ENCODE measurements around the gene SYDE1.

Gene SYDE1

DNA sequence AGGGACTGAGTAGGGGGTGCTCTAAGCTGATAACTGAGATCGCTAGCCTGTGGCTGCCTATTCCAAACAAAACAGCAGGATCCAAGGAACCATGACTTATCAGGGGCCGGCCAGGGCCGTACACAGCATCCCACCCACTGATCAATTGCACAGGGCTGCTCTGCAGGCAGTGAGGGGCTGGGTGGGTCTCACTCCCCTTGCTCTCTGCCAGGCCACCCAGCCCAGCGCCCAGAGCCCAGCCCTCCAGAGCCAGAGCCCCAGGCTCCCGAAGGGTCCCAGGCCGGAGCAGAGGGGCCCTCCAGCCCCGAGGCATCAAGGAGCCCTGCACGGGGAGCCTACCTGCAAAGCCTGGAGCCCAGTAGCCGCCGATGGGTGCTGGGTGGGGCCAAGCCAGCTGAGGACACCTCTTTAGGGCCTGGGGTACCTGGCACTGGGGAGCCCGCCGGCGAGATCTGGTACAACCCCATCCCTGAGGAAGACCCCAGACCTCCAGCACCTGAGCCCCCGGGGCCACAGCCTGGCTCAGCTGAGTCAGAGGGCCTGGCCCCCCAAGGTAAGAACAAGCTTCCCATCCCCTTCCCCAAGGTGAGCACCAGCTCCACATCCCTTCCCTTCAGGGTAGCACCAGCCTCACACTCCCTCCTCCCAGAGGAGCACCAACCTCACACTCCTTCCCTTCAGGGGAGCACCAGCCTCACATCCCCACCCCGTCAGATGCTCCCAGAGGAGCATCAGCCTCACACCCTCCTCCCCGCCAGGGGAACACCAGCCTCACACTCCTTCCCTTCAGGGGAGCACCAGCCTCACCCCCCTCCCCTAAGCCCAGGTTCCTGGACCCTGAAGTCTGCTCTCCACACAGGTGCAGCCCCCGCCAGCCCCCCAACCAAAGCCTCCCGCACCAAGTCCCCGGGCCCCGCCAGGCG is 1.9 kb downstream of the SYDE1 start:
- DNase-seq, result no peak

DNA sequence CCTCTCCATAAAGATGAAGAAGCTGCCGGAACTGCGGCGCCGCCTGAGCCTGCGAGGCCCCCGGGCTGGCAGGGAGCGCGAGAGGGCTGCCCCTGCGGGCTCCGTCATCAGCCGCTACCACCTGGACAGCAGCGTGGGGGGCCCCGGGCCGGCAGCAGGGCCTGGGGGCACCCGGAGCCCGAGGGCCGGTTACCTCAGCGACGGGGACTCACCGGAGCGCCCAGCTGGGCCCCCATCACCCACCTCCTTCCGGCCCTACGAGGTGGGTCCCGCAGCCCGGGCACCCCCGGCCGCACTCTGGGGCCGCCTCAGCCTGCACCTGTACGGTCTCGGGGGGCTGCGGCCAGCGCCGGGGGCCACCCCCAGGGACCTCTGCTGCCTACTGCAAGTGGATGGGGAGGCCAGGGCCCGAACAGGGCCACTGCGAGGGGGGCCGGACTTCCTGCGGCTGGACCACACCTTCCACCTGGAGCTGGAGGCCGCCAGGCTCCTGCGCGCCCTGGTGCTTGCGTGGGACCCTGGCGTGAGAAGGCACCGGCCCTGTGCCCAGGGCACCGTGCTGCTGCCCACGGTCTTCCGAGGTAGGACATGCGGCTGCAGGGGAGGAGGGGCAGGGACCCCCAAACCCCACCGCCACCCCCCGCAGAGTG is 2.7 kb downstream of the SYDE1 start:
- no peak for DNase-seq

DNA sequence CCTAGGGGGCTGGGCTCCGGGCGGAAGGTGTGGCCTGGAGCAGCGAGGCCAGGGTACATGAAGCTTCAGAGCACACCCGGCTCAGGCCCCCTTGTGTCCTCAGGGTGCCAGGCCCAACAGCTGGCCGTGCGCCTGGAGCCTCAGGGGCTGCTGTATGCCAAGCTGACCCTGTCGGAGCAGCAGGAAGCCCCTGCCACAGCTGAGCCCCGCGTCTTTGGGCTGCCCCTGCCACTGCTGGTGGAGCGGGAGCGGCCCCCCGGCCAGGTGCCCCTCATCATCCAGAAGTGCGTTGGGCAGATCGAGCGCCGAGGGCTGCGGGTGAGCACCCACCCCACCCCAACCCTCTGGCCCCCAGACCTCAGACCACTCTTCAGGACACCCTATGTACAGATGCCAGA is 3.2 kb downstream of the SYDE1 start:
- no peak for DNase-seq

DNA sequence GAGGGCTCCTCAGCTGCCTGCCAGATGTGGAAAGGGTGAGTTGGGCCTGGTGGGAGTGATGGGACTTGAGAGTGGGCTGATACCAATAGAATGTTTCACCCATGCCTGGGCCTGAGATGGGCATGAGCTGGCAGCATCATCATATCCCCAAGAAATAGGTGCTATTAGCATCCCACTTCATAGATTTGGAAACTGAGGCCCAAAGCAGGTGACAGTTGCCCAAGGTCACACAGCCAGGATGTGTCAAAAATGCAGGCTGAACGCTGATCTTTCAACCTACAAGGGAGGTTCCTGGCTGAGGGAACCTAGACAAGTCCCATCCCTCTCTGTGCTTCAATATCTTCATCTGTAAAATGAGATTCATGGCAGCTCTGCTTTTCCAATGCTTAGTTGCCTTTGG is 4.6 kb downstream of the SYDE1 start:
- no peak for DNase-seq

DNA sequence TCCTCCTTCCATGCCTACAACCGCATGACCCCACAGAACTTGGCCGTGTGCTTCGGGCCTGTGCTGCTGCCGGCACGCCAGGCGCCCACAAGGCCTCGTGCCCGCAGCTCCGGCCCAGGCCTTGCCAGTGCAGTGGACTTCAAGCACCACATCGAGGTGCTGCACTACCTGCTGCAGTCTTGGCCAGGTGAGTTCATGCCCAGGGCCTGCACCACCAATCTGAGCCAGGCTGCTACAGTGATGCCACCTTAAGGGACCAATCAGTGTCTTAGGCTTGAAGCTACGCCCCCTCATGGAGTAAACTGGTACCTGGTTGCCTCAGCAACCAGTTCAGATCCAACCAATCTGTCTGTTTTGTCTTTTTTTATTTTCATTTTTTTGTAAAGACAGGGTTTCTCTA is 5.2 kb downstream of the SYDE1 start:
- no peak for DNase-seq

DNA sequence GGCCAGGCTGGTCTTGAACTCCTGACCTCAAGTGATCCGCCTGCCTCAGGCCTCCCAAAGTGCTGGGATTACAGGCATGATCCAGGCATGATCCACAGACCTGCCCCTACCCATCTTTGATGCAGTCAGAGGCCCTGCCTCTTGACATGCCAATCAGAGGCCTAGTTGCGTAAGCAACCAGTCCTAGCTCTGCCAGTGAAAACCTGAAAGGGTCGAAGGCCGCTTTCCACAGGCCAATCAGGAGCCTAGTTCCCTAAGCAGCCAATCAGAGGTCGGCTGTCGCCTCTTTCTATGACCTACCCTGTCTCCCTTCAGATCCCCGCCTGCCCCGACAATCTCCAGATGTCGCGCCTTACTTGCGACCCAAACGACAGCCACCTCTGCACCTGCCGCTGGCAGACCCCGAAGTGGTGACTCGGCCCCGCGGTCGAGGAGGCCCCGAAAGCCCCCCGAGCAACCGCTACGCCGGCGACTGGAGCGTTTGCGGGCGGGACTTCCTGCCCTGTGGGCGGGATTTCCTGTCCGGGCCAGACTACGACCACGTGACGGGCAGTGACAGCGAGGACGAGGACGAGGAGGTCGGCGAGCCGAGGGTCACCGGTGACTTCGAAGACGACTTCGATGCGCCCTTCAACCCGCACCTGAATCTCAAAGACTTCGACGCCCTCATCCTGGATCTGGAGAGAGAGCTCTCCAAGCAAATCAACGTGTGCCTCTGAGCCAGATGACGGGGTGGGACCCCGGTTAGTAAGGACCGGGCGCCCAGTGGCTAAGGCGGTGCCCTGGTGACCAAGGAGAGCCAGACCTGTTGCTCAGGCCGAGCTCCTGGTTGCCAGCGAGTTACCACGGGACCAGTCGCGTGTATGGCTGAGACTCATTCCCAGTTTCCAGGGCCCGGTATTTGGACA is 6.3 kb downstream of the SYDE1 start:
- no peak for DNase-seq

DNA sequence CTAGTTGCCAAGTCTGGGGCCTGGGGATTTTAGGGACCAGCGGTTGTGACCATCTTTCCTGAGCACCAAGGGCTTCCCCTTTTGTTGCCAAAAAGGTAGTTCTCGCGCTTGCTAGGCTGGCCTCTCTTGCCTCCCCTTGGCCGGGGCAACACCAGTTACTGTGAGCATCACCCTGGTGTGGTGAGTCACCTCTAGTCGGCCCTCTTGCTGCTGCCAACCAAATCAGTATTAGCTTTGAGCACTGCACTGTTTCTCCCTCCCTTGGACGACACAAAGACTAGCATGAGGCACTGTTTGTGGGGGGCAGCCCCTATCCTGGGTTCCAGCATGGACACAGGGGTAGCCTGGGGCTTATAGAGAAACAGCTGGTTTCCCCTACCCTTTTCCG is 6.9 kb downstream of the SYDE1 start:
- DNase-seq, result no peak

DNA sequence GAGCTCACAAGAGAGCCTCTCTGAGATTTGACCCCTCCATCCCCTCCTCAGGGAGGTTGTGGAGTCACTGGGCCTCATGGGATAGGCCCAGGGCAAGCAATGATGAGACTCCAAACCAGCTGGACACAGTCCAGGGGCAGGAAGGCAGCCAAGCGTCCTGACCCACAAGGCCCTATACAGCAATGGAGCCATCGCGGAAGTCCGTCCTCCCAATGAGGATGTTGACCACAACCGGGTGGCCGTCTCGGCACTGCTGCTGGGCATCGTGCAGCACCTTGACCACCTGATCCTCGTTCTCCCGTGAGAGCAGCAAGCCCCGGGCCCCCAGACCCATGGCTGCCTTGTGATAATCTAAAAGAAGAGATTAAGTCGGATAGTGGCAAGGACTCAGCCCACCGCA is 7.9 kb downstream of the SYDE1 start:
- DNase-seq, result no peak

DNA sequence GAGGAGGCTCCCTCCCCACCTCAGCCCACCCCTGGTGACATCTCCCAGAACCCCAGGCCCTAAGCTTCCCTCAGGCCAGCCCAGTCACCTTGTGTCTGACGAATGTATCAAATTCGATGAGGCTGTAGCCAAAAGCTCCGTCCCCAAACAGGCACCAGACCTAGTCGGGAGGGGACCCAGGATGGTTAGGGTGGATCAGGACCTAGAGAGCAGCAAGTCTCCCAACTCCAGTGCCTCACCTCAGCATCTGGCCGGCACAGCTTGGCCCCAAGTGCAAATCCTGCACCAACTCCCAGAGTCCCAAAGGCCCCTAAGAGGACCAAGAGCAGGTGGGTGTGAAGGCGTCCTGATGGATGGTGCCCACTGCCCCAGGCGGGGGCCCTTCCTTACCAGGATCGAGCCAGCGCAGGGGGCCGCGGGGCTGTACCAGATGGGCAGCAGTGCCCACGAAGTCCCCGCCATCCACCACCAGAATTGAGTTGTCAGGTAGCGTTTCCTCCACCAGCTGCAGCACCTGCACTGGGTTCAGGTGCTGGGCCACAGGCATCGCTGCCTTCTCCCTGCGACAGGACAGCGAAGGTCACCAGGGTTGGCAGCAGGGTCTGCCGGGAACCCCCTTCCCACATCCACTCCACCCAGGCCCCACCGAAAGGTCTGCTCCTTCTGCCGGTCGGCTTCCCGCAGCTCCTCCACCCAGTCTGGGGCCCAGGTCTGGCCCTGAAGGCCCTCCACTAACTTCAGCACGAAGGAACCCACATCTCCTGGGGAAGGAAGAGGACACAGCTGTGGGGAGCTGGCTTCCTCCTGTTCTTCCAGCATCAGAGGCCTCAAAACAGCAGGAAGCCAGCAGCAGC is 8.8 kb downstream of the SYDE1 start:
- no peak for DNase-seq

DNA sequence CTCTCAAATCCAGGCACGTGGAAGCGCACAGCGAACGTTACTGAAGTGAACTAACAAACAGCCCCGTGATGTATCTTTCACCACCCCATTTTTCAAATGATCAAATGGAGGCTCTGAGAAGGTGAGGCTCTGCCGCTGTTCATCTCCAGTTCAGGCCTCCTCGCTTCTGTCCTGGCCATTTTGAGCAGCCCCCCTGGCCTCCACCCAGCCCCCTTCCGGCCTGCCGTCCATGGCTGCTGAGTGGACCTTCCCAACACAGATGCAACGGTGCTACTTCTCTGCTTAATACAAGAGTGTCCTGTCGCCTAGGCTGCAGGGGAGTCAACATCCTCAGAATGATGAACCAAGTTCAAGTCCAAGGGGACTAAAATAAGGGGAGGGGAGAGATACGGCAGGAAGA is 9.7 kb downstream of the SYDE1 start:
- DNase-seq, result no peak

DNA sequence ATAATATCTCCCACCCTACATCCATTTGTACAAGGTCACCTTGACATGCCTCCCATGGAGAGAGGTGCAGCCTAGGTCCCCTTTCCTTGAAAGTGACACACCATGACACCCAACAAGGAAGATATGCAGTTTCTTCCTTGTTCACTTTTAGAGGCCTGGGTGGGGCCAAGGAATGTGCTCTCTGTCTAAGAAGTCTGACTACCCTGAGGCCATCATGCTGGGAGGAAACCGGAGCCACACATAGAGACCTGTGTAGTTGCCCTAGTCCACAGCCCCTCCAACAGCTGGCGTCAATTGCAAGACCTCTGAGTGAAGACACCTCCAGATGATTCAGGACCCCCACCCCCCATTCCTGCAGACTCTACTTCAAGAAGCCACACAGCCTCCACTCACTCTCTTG is 11.0 kb downstream of the SYDE1 start:
- no peak for DNase-seq

DNA sequence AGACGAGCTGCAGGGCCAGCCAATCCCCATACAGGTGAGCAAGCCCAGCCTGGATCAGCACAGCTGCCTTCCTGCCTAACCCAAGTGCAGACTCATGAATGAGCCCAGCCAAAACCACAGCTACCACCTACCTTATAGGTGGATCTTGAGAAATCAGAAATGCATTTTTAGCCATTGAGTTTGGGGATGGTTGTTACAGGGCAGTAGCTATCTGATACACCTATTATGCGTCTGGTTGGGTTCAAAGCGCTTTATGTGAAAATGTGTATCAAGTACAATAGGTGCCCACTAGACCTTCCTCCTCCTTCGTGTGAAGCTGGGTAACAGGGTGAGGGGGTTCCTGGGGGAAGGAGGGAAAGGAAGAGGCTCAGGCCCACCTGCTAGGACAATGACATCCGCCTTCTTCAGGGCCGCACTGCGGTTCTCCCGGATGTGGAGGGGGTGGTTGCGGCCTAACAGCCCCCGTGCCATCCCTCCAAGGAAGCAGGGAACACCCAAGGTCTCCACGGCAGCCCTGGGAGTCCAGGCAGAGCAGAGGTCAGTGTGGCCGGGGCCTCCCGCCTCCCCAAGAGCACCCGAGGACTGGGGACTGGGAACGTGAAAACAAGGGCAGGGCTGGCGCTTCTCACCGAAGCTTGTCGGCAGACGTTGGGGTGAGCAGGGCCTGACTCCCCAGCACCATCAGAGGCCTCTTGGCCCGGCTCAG is 11.7 kb downstream of the SYDE1 start:
- DNase-seq, result no peak

DNA sequence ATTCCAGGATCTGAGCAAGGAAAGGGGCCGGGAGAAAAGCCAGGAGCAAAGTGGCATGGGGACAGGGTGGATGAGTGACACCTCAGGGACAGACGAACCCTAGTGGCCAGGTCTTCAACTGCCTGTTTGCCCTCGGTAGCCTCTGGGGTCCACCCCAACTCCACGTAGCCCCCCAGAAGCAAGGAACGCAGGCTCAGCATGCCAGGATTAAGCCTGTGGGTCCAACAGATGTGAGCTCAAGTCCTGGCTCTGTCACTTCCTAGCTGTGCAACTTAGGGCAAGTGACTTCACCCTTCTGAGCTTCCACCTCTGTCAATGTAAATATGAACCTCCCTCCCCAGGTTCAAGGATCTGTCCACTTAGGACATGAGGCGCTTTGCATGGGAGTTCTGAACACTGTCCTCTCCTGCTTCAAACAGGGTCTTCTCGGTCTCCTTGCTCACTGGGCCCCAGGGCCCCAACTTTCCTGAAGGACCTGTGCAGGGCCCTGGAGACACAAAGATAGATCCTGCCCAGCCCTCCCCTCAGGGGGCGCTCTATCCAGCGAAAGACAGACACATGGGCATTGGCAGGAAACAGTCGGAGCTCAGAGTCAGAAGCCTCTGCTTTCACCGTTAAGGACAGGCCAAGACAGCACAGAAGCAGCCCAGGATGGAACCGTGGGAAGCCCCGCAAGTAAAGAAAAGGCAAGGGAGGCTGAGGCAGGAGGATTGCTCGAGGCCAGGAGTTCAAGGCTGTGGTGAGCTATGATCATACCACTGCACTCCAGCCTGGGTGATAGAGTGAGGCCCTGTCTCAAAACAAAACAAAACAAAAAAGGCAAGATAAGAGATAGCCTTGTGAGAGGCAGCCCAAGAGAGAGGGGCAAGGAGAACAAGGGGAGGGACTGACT is 13.2 kb downstream of the SYDE1 start:
- no peak for DNase-seq

DNA sequence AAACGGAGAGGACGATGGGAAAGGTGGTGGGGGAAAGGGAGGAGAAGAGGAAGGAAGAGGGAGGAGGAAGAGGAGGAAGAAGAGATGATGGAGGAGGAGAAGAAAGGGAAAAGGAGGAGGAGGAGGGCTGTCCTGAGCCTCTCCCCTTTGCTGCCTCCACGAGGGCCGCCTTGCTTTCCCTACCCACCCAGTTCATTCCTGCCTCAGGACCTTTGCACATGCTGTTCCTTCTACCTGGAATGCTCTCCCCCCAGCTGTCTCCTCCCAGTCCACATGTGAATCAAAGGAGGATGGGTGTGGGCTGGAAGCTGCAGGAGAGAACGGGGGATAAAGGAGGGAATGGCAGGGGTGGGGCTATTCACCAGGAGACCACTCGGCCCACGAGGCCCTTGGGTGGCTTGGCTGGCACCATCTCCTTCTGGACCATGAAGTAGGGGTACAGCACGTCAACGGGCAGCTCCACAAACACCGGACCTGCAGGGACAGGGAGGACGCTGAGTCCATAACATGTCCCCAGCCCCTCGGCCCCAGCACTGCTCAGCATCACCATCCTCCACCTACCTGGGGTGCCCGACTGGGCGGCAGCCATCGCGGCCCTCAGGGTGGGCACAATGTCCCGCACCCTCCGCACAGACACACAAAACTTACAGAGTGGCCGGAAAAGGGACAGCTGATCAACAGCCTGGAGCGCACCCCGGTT is 15.3 kb downstream of the SYDE1 start:
- no peak for DNase-seq

DNA sequence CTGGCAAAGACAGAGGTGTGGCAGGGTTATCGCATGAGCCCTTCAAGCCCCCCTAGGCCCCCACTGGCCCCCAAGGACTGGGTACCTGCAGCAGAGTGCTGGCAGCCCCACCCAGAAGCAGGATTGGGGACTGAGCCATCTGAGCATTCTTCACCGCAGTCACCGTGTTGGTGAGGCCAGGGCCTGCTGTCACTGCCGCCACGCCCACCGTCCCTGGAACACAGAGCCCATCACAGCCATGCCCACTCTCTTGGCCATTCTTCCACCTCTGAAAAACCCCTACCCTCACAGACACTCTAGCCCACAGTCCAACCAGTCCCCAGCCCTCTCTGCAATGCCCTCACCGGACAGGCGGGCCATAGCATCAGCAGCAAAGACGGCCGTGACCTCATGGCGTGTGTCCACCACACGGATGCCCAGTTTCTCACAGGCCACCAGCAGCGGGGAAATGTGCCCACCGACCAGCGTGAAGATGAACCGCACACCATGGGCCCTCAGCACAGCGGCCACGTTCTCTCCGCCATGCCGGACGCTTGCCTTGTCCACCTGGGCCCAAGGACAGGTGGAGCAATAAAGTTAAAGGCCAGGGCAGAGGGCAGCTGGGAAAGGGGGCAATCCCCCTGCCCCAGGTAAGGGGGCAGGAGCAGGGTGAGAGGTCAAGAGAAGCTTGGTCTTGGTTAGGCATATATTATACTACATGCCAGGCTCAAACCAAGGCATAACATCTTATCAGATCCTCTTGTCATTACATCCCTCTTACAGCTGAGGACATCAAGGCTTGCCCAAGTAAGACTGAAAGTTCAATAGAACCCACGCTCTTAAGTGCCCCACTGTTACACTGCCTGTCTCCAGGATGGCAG is 16.1 kb downstream of the SYDE1 start:
- no peak for DNase-seq

DNA sequence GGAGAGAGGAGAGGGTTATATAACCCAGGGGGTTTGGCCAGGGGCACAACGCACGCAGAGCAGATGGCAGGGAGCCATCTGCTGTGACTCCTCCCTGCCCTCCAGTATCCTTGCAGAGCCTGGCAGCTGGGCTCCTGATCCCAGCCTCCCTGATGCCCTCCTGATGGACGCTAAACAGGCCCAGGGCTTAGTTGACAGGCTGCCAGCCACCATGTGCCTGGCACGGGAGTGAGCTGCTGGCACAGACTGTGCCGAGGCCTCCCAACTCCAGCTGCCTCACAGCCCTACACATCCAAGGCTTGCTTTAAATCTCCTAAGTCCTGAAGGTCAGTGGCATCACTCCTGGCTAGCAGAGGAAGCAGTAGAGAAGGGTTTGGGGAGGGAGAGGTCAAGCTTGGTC is 16.7 kb downstream of the SYDE1 start:
- DNase-seq, result peak; percentile 89

DNA sequence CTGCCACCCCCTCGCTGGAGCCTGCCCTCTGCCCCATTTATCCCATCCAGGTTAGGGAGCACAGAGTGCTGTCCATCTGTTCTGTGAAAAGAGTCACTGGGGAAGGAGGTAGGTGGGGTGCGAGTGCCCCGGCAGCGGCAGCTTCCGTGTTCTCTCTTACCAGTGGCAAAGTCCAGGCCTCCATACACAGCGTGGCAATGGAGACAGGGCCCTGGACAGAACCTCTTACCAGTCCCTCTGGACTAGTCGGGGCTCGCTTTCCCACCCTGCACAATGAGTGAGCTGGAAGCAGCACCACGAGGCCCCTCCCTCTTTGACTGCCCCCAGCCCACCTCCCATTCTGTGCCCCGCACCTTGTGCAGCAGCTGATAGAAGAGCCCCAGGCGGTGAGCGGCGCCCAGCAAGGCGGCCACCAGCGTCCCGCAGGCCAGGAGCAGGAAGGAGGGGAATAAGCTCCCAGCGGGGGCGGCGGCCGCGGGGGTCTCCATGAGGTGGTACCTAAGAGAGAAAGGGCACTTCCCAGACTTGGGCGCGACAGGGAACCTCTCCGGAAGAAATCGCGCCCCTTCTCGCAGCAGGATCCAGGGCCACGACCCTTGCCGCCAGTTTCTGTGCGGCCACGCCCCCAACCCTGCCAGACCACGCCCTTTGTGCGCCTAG is 17.5 kb downstream of the SYDE1 start:
- DNase-seq, result peak; percentile 22

DNA sequence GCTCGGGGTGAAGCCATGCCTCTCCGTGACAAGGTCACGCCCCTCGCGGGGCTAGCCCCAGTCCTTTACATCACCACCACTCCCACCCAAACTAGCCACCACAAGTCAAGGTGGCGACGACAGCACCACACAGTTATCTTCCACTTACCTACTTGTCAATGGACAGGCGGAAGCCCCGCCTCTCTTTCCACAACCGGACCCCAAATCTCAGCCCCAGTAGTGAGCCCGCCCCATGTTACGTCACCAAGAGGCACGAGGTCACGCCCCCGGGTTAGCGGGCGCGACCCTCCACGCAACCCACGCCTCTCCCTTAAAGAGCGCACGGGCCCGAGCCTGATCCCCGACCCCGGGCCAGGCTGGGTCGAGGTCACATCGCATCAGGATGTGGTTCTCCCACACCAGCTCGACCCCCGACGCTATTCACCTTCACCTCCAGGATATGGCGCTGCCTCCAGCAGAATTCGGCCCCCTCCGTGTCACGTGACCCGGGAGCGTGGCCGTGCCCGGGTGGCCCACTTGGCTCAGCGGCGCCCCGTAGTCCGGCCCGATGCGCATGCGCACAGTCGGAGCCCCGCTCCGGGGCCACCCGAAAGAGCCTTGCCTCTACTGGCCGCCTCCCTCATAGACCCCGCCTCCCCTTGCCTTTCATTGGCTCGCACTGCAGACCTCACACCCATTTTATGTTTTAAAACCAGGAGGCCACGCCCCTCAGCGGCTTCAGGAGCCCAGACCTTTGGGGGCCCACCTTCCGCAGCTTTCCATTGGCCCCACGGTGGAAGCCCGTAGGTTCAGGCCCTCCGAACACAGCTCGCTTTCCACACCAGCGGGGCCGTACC is 18.2 kb downstream of the SYDE1 start:
- DNase-seq, result peak; percentile 98
